H1 (cell line): ENCODE data around the gene TEX264. TPM values are rescaled to one million over a fixed set of nuclear protein-coding genes. Genes with fewer than 3 reads are reported as not detected.

Experiments used
- CTCF ChIA-PET: fragments of 300-600 bp; sonication (Branson Sonifier 250); formaldehyde crosslinking; loops from one replicate; lab custom pipeline; 2021; ENCODE audit not compliant: partially characterized antibody; lab: Charles Lee
- POLR2A ChIA-PET: fragments of 300-600 bp; sonication (Branson Sonifier 250); formaldehyde crosslinking; loops from one replicate; lab custom pipeline; 2021; ENCODE audit warnings: inconsistent platforms; ENCODE audit not compliant: partially characterized antibody; lab: Charles Lee
- DNase-seq, 2 experiments: peaks; one replicate each; pipeline versions ENCODE4 v3.0.0 to v3.0.0-alpha.2; 2010 to 2022; ENCODE audit warnings: low spot score in 2 of 2, low read depth in 1 of 2, mixed read lengths in 1 of 2
- FAIRE-seq: peaks from 2 replicates; lab custom pipeline; 2011; peaks lifted over from hg19 to GRCh38; lab: Jason Lieb, UNC
- H2AFZ ChIP-seq: 2 replicates; pipeline ENCODE4 v1.8.1; 2012; ENCODE audit warnings: low read length, inconsistent platforms
- H2AK5ac ChIP-seq: 2 replicates; pipeline ENCODE4 v1.6.1; 2013; ENCODE audit warnings: low read depth, low read length
- H2BK120ac ChIP-seq: replicated peaks from 2 replicates; pipeline ENCODE3; 2013; ENCODE audit warnings: low read depth, low read length, inconsistent platforms
- H2BK12ac ChIP-seq: 2 replicates; pipeline ENCODE4 v1.6.1; 2013; ENCODE audit warnings: low read depth, low read length
- H2BK15ac ChIP-seq: 2 replicates; pipeline ENCODE4 v1.6.1; 2013; ENCODE audit warnings: low read length
- H2BK20ac ChIP-seq: 2 replicates; pipeline ENCODE4 v1.6.1; 2013; ENCODE audit warnings: low read length
- H2BK5ac ChIP-seq: 2 replicates; pipeline ENCODE4 v1.6.1; 2013; ENCODE audit warnings: low read depth, low read length
- H3K14ac ChIP-seq: 2 replicates; pipeline ENCODE4 v1.6.1; 2013; ENCODE audit warnings: inconsistent platforms; ENCODE audit not compliant: insufficient read length
- H3K18ac ChIP-seq: 2 replicates; pipeline ENCODE4 v1.6.1; 2013; ENCODE audit warnings: low read length; ENCODE audit errors: extremely low read depth
- H3K23ac ChIP-seq: 2 replicates; pipeline ENCODE4 v1.6.1; 2013; ENCODE audit warnings: inconsistent platforms; ENCODE audit not compliant: insufficient read length
- H3K23me2 ChIP-seq: 2 replicates; pipeline ENCODE4 v1.6.1; 2013; ENCODE audit warnings: low read depth, low read length
- H3K27ac ChIP-seq: 2 replicates; pipeline ENCODE4 v1.6.1; 2011; ENCODE audit warnings: low read depth, low read length, inconsistent platforms
- H3K27me3 ChIP-seq, 4 experiments: replicated peaks in 1 of 4; 1 replicate in 1 of 4; 2 replicates in 3 of 4; pipeline versions ENCODE4 v1.6.1 to v1.8.1; 2011 to 2013; ENCODE audit warnings: low read length in 3 of 4, mild to moderate bottlenecking in 3 of 4, inconsistent platforms in 2 of 4, mixed read lengths in 2 of 4, moderate library complexity in 1 of 4; ENCODE audit not compliant: control insufficient read depth in 3 of 4, insufficient read depth in 3 of 4; ENCODE audit errors: extremely low read depth in 1 of 4
- H3K36me3 ChIP-seq, 4 experiments: 2 replicates each; pipeline versions ENCODE4 v1.6.1 to v1.8.1; 2011 to 2013; ENCODE audit warnings: mild to moderate bottlenecking in 4 of 4, low read length in 3 of 4, moderate library complexity in 2 of 4, control low read depth in 1 of 4, inconsistent platforms in 1 of 4; ENCODE audit not compliant: insufficient read depth in 4 of 4, control insufficient read depth in 2 of 4
- H3K4ac ChIP-seq: replicated peaks from 2 replicates; pipeline ENCODE3; 2013; ENCODE audit warnings: low read length, low read depth, mixed read lengths, inconsistent platforms; ENCODE audit not compliant: insufficient read length
- H3K4me1 ChIP-seq, 4 experiments: replicated peaks in 1 of 4; 1 replicate in 1 of 4; 2 replicates in 3 of 4; pipeline versions ENCODE4 v1.6.1 to v1.8.1; 2011 to 2013; ENCODE audit warnings: low read length in 3 of 4, inconsistent platforms in 2 of 4, mixed read lengths in 1 of 4; ENCODE audit not compliant: insufficient read depth in 4 of 4, control insufficient read depth in 3 of 4
- H3K4me2 ChIP-seq, 2 experiments: 2 replicates each; pipeline versions ENCODE4 v1.6.1 to v1.8.1; 2011 to 2013; ENCODE audit warnings: low read depth in 2 of 2, low read length in 2 of 2, control low read depth in 1 of 2, inconsistent platforms in 1 of 2, mild to moderate bottlenecking in 1 of 2; ENCODE audit not compliant: insufficient read depth in 1 of 2
- H3K4me3 ChIP-seq, 4 experiments: fragments of 200-600, 300-600 bp in 1 of 4; sonication (generic), shearing (Covaris generic), sonication (Bioruptor Twin) in 1 of 4; 2 replicates each; pipeline versions ENCODE4 v1.5.1 to v1.8.1; 2011 to 2016; ENCODE audit warnings: low read length in 4 of 4, low read depth in 3 of 4, control low read depth in 2 of 4, inconsistent platforms in 2 of 4, mild to moderate bottlenecking in 2 of 4, mixed read lengths in 1 of 4, moderate library complexity in 1 of 4; ENCODE audit not compliant: insufficient read depth in 2 of 4; ENCODE audit errors: extremely low read depth in 1 of 4
- H3K56ac ChIP-seq: replicated peaks from 2 replicates; pipeline ENCODE3; 2013; ENCODE audit warnings: low read depth, mild to moderate bottlenecking, mixed read lengths, low read length, inconsistent platforms; ENCODE audit not compliant: insufficient read length
- H3K79me1 ChIP-seq: 2 replicates; pipeline ENCODE4 v1.6.1; 2013; ENCODE audit warnings: low read depth, low read length, control low read depth
- H3K79me2 ChIP-seq, 2 experiments: 2 replicates each; pipeline versions ENCODE4 v1.6.1 to v1.8.1; 2012 to 2013; ENCODE audit warnings: low read length in 2 of 2, mild to moderate bottlenecking in 2 of 2, inconsistent platforms in 1 of 2; ENCODE audit not compliant: insufficient read depth in 2 of 2, control insufficient read depth in 1 of 2
- H3K9ac ChIP-seq, 4 experiments: replicated peaks in 1 of 4; 1 replicate in 1 of 4; 2 replicates in 3 of 4; pipeline versions ENCODE4 v1.6.1 to v1.8.1; 2011 to 2013; ENCODE audit warnings: low read depth in 3 of 4, low read length in 3 of 4, control low read depth in 2 of 4, mild to moderate bottlenecking in 2 of 4, moderate library complexity in 2 of 4, inconsistent platforms in 1 of 4; ENCODE audit errors: extremely low read depth in 1 of 4
- H3K9me3 ChIP-seq, 2 experiments: 2 replicates each; pipeline versions ENCODE4 v1.6.1 to v1.8.1; 2012 to 2013; ENCODE audit warnings: mild to moderate bottlenecking in 2 of 2, moderate library complexity in 2 of 2, control low read depth in 1 of 2, inconsistent platforms in 1 of 2, low read depth in 1 of 2, low read length in 1 of 2, mixed read lengths in 1 of 2; ENCODE audit not compliant: insufficient read depth in 2 of 2
- H4K20me1 ChIP-seq, 2 experiments: replicated peaks in 1 of 2; 2 replicates each; pipeline versions ENCODE3 to v1.8.1; 2011 to 2013; ENCODE audit warnings: inconsistent platforms in 2 of 2, low read length in 2 of 2, mild to moderate bottlenecking in 1 of 2; ENCODE audit not compliant: insufficient read depth in 2 of 2, control insufficient read depth in 1 of 2
- H4K5ac ChIP-seq: 2 replicates; pipeline ENCODE4 v1.6.1; 2013; ENCODE audit warnings: low read length, low read depth, mixed read lengths, inconsistent platforms; ENCODE audit not compliant: insufficient read length
- H4K8ac ChIP-seq: 2 replicates; pipeline ENCODE4 v1.8.0; 2013; ENCODE audit warnings: mild to moderate bottlenecking, moderate library complexity, low read length, inconsistent platforms; ENCODE audit not compliant: insufficient read depth; ENCODE audit errors: extremely low read depth
- H4K91ac ChIP-seq: replicated peaks from 2 replicates; pipeline ENCODE3; 2013; ENCODE audit warnings: low read length, mixed read lengths, inconsistent platforms; ENCODE audit not compliant: insufficient read length
- ASH2L ChIP-seq: fragments of 200-600, 300-600 bp; sonication (generic); IDR thresholded peaks from one replicate; pipeline ENCODE4 v1.7.1; 2017; ENCODE audit warnings: low read length
- ATF2 ChIP-seq: IDR thresholded peaks from 2 replicates; pipeline ENCODE4 v1.6.1; 2012; ENCODE audit warnings: low read length, inconsistent platforms
- BACH1 ChIP-seq: IDR thresholded peaks from 2 replicates; pipeline ENCODE4 v1.6.1; 2012; ENCODE audit warnings: low read length, improper control_type of control experiment
- CBX8 ChIP-seq: fragments of 300-800, 300-1000 bp; sonication (generic); IDR thresholded peaks from 2 replicates; pipeline ENCODE4 v1.7.1; 2016; ENCODE audit warnings: low read depth, low read length, borderline replicate concordance
- CHD2 ChIP-seq: IDR thresholded peaks from 2 replicates; pipeline ENCODE4 v1.6.1; 2012; ENCODE audit warnings: low read length, improper control_type of control experiment
- HDAC2 ChIP-seq, 2 experiments: fragments of 300-600 bp in 1 of 2; sonication (generic) in 1 of 2; IDR thresholded peaks; 2 replicates each; pipeline ENCODE4 v1.6.1; 2011 to 2012; ENCODE audit warnings: low read depth in 2 of 2, low read length in 2 of 2, mild to moderate bottlenecking in 2 of 2, moderate library complexity in 2 of 2, borderline replicate concordance in 1 of 2, inconsistent platforms in 1 of 2
- HDAC6 ChIP-seq: IDR thresholded peaks from one replicate; pipeline ENCODE4 v1.7.1; 2012; ENCODE audit warnings: low read depth, mild to moderate bottlenecking, inconsistent platforms, low read length, moderate library complexity
- KDM5A ChIP-seq: fragments of 200-600 bp; IDR thresholded peaks from 2 replicates; pipeline ENCODE4 v1.7.1; 2012; ENCODE audit warnings: mild to moderate bottlenecking, low read length, inconsistent platforms, mixed read lengths
- SP1 ChIP-seq: IDR thresholded peaks from 2 replicates; pipeline ENCODE4 v1.6.1; 2011; ENCODE audit warnings: low read depth, low read length
- SP4 ChIP-seq: IDR thresholded peaks from 2 replicates; pipeline ENCODE4 v1.6.1; 2012; ENCODE audit warnings: low read length, inconsistent platforms
- WGBS, 2 experiments: shearing (Covaris generic) in 1 of 2; methylation state at CpG; one replicate each; pipeline versions ENCODE4 v1.1.6 to v1.1.7; 2013 to 2015; ENCODE audit warnings: low lambda C conversion rate in 2 of 2, mixed read lengths in 2 of 2, inconsistent platforms in 1 of 2, low coverage in 1 of 2, missing lambda C conversion rate in 1 of 2; ENCODE audit not compliant: insufficient replicate concordance in 2 of 2, insufficient coverage in 1 of 2, insufficient read length in 1 of 2; ENCODE audit errors: extremely low coverage in 1 of 2, missing lambda C conversion rate in 1 of 2; 5-methylcytosine and 5-hydroxymethylcytosine counted together
- polyA plus RNA-seq, 7 experiments: library from polyadenylated mRNA; depleted of rRNA in 3 of 7; stranded (reverse) in 5 of 7; unstranded in 2 of 7; fragments of >200 nt in 5 of 7; fragments of 200-250 nt in 2 of 7; gene quantifications; 1 replicate in 5 of 7; 2 replicates in 1 of 7; 4 replicates in 1 of 7; pipeline versions ENCODE4 v1.2.1 to v1.2.3, GENCODE V29; 2011 to 2013; ENCODE audit warnings: missing spikeins in 2 of 7, mixed read lengths in 2 of 7
- total RNA-seq: library from RNA; stranded (reverse); fragmentation: NEBNext Ultra II Directional; extraction: Animal tissue kit (Norgen Biotek cat#: 25700); gene quantifications from 2 replicates; pipeline ENCODE4 v1.2.1, GENCODE V29; 2021

TEX264 gene
- total and polyA plus RNA-seq, 2 of the 8 experiments (the other 6 are each of a cell fraction or from before 2014, with no cell fraction given) = 11.2 to 35.6 TPM

- Histone ChIP-seq H2BK5ac (no peak overlapping the region), H3K23me2 (peaks cover 3% of the 10 kb centered on the region; the same call in 1 of the 2 replicates), H3K56ac (no peak overlapping the region), H4K8ac (no peak overlapping the region), H2AFZ (no peak overlapping the region), H3K79me1 (no peaks in the 10 kb centered on the region), H3K4ac (no peak overlapping the region), H3K4me3 (no peak overlapping the region), H2BK12ac (0 out of 2 replicates have a peak overlapping the region, but pooled peaks have one; percentile 44), H3K9me3 (no peaks in the 10 kb centered on the region), H3K27me3 (no peaks in the 10 kb centered on the region), H4K5ac (no peak overlapping the region), H2AK5ac (no peak overlapping the region), H3K27ac (no peak overlapping the region), H3K79me2 (no peaks in the 10 kb centered on the region), H3K9ac (no peak overlapping the region), H2BK20ac (no peak overlapping the region), H4K91ac (no peak overlapping the region), H3K18ac (no peak overlapping the region), H3K14ac (no peak overlapping the region), H4K20me1 (no peaks in the 10 kb centered on the region), H3K4me2 (no peak overlapping the region), H3K4me1 (no peaks in the 10 kb centered on the region; a peak in 1 of 7 replicates), H3K23ac (no peak overlapping the region), H2BK120ac (no peak overlapping the region), H3K36me3 (no peaks in the 10 kb centered on the region), H2BK15ac (peak overlapping the region; percentile 81; the same call in 1 of the 2 replicates)
- POLR2A ChIA-PET = no interaction called here
- FAIRE-seq (no peak), DNase-seq (peak in 1 of 2 experiments; percentile 46)
- CTCF ChIA-PET = interaction anchor here (0.7 to 1.0 kb wide), 2 partner anchors 70 to 76 kb away, joined by 3 to 4 read pairs; no protein-coding TSS in a partner anchor
- WGBS, 2 experiments = 50 to 72% methylated on average over 1 to 4 of the region's 4 CpGs
- TF ChIP-seq ATF2 = no peak
- no peak for TF ChIP-seq KDM5A
- TF ChIP-seq SP1 = no peak
- TF ChIP-seq HDAC6 = no peak
- no peak for TF ChIP-seq CHD2
- TF ChIP-seq SP4 = no peak
- TF ChIP-seq CBX8 = no peak
- TF ChIP-seq HDAC2 (IDR thresholded peaks at IDR 0.05; ENCODE audit: borderline replicate concordance in 1 of 2, low read depth in 2 of 2, low read length in 2 of 2) = peak in 1 of 2 experiments; percentile 88; a peak in 1 of 4 replicates
- no peak for TF ChIP-seq ASH2L
- no peak for TF ChIP-seq BACH1
Measured at GRCh38 chr3:51722362-51722761, 51.3 kb downstream of the TEX264 start.
